RPMI7951 (cell line): ENCODE data around the gene COPG2. TPM values are rescaled to one million over a fixed set of nuclear protein-coding genes. Genes with fewer than 3 reads are reported as not detected.
A peak's percentile ranks its signal among the peaks of the same experiment; 100 is the strongest.

Experiments used
- DNase-seq: peaks from one replicate; pipeline ENCODE4 v3.0.0-alpha.2; 2012; ENCODE audit warnings: low read depth
- total RNA-seq: library from RNA; depleted of rRNA; stranded (reverse); fragments of >200 nt; shearing (Covaris generic); gene quantifications from 2 replicates; pipeline ENCODE4 v1.2.3, GENCODE V29; 2014; rRNA removed

Gene COPG2
- total RNA-seq, 1 experiment from 2014 or later: 39.3 TPM

DNA sequence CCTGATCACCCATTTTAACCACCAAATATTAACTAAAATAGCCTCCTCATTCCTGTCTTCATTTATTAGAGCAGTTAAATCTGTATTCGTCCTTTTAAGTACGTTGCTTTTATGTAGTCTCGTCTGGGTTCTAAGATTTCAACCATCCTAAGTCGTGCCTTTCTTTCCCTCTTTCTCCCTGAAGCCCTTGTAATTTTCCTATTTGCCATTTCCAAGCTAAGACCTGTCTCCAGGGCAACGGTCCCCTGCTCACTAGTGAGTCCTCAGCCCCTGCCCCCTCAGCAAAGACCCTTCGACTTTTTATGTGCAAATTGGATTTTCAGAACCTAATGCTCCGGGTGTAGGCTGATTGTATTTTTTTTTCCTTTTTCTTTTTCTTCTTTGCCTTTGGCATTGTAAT is 192.8 kb downstream of the COPG2 start:
- DNase-seq: no peak

DNA sequence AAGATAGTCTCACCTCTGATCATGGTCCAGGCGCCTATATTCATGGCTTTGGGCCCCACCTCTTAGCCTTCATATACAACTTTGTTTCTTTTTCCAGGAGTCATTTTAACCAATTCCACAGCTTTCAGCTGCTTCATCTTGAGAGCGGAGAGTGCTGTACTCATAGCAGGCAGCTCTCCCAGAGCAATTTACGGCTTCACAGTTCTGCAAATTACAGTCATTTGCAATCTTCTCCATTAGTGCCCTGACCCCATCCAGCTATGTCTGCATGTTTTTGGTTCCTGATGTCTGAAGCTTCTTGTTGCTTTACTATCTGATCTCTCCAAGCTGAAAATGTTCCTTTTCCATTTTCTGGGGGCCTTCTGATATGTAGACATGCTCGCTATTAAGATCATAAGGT is 194.7 kb downstream of the COPG2 start:
- no peak for DNase-seq

DNA sequence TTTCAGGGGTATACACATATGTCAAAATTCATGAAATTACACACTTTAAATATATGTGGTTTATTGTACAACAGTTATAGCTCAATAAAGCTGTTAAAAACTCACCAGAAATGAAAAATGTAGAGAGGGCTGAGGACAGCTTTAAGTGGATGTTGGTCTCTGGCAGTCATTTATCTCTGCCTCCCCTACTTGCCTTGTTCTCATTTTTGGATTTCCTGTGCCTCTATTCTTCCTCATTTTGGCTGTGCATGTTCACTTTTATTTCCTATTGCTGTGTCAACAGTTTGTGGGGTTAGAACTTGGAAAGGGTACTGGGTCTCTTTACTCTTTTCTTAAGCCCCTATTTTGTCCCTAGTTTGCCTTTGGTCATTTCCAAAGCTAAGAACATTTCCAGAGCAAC is 195.3 kb downstream of the COPG2 start:
- no peak for DNase-seq

DNA sequence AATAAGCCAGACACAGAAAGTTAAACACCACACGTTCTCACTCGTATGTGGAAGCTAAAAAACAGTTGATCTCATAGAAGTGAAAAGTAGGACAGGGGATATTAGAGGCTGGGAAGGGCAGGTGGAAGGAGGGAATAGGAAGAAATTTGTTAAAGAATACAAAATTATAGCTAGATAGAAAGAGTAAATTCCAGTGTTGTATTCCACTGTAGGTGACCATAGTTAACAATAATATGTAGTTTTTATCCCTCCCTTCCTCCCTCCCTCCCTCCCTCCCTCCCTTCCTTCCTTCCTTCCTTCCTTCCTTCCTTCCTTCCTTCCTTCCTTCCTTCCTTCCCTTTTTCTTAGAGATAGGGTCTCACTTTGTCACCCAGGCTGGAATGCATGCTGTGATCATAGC is 196.6 kb downstream of the COPG2 start:
- no peak for DNase-seq

DNA sequence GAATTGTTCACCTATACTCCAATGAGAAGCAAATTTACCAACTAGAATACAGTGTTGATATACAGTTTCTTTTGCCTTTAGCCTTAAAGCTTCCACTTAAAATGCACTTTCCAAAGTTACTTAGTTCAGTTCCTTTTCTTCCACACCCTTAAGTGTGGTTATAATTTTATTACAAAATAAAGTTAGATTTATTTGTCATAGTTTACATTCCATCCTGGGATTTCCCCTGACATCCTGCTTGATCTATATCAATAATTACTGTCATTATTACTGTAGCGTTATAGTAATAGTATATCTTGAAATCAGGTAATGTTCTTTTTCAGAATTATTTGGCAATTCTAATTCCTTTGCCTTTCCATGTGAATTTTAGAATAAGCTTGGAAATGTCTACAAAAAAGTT is 199.9 kb downstream of the COPG2 start:
- DNase-seq: no peak

DNA sequence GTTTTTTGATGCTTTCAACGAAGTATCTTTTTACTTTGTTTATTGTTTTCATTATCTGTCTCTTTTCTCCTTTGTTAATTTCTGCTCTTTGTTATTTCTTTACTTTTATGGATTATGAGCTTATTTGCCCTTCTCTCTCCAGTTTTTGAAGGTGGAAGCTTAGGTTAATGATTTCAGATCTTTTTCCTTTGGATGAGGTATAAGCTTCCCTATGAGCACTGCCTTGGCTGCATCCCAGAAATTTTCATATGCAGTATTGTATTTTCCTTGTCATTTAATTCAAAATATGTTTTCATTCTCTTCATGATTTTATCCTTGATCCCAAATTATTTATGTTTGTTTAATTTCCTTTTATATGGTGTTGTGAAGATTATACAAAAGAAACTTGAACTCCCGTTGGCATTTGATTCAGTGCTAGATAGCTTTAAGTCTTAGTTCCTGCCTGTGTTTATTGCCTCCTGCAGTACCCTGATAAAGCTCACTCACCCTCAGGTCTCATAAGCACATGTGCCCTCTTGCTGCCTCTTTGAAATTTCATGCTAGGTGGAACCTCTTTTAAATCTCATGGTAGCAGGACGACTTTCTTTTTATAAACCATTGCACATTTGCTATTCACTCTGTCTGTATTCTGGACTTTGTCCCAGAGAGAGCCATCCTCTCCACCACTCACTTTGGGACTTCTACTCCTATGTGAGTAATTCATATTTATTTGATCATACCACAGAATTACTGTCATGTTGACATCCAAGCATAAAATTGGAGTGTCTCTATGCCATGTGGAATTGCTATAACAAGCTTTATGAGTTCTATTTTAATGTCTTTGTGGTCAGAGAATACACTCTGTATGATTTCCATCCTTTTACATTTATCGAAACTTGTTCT is 204.8 kb downstream of the COPG2 start:
- DNase-seq: no peak

DNA sequence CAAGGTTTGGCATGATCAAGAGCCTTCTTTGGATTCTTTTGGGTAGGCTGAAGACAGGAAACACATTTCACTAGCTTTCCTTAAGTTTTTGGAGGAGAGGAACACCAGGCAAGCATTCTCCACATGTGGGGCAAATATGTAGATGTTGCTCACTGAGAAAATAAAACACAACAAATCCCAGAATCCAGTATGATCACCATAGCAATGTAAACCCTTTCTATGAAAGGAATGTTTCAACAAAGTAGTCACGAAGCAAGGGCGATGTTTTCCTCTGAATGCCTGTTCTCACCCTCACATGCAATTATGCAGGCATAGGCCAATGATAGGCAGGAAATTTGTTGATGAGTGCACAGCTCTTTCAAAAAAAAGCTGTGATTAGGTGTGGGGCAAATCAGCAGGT is 207.3 kb downstream of the COPG2 start:
- DNase-seq: no peak

DNA sequence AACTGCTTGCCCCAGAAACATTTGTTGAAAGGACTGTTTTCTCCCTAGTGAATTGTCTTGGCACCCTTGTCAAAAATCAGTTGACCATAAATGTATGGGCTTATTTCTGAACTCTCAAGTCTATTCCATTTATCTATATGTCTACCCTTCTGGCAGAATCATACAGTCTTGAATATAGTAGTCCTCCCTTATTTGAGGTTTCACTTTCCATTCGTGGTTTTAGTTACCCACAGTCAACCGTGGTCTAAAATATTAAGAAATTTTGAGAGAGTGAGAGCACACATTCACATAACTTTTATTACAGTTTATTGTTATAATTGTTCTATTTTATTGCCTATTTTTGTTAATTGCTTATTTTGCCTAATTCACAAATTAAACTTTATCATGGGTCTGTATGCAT is 210.3 kb downstream of the COPG2 start:
- peak; percentile 26 for DNase-seq

Other genes with a start within 250 kb of the COPG2 start
- 27.2 and 36.8 TPM in 2 replicates for gene CEP41, start 227.7 kb downstream of the COPG2 start, total RNA-seq
- 21.5 and 22.6 TPM in 2 replicates for gene MEST, start 176.7 kb downstream of the COPG2 start, total RNA-seq
- gene TSGA13, start 17.8 kb upstream of the COPG2 start, total RNA-seq: not detected in 2 replicates
- gene KLF14, start 65.5 kb upstream of the COPG2 start, total RNA-seq: under 0.01 and 0.12 TPM in 2 replicates